ENCODE results near the gene GLT8D1.

GLT8D1 gene

DNA sequence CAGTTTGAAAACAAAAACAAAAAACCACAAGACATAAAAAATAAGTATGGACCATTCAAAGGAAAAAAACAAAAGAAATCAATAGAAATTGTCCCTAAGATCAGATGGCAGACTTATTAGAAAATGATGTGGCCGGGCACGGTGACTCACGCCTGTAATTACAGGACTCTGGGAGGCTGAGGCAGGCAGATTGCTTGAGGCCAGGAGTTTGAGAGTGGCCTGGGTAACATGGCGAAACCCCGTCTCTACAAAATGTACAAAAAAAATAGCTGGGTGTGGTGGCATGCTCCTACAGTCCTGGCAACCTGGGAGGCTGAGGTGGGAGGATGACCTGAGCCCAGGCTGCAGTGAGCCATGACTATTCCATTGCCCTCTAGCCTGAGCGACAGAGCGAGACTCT lies 16.9 kb upstream of the GLT8D1 start:
- Histone ChIP-seq H3K79me2 (ENCODE audit: insufficient read depth, low read length) (no peaks in the 10 kb centered on the region), H3K27ac (ENCODE audit: low read depth, low read length) (no peak overlapping the region), H3K9me3 (ENCODE audit: insufficient read depth, low read length) (no peaks in the 10 kb centered on the region), H2AFZ (ENCODE audit: low read depth, low read length, severe bottlenecking) (no peak overlapping the region), H3K4me2 (ENCODE audit: low read depth, low read length, poor library complexity, severe bottlenecking) (no peak overlapping the region), H4K20me1 (ENCODE audit: low read depth, low read length) (no peaks in the 10 kb centered on the region), H3K27me3 (ENCODE audit: low read length) (no peaks in the 10 kb centered on the region), H3K9me2 (replicated peaks; ENCODE audit: insufficient read depth, low read length) (no peaks in the 10 kb centered on the region), H3K36me3 (ENCODE audit: low read length) (no peaks in the 10 kb centered on the region), H3K9ac (ENCODE audit: low read length) (no peak overlapping the region), H3K4me3 (ENCODE audit: insufficient read depth, low read length, poor library complexity, severe bottlenecking) (no peak overlapping the region), H3F3A (ENCODE audit: insufficient read depth) (no peaks in the 10 kb centered on the region)
- no peak for TF ChIP-seq CTCF (IDR thresholded peaks at IDR 0.05; ENCODE audit: insufficient read depth, low read length, poor library complexity, severe bottlenecking)
- no peak for TF ChIP-seq EZH2phosphoT487 (conservative IDR thresholded peaks at IDR 0.05; ENCODE audit: low read length)

- Histone ChIP-seq H3K9me2 (replicated peaks; ENCODE audit: insufficient read depth, low read length) (no peaks in the 10 kb centered on the region), H3K9me3 (ENCODE audit: insufficient read depth, low read length) (no peaks in the 10 kb centered on the region), H3K9ac (ENCODE audit: low read length) (no peak overlapping the region), H3K4me3 (ENCODE audit: insufficient read depth, low read length, poor library complexity, severe bottlenecking) (no peak overlapping the region), H4K20me1 (ENCODE audit: low read depth, low read length) (no peaks in the 10 kb centered on the region), H3K27ac (ENCODE audit: low read depth, low read length) (no peak overlapping the region), H3F3A (ENCODE audit: insufficient read depth) (no peaks in the 10 kb centered on the region), H3K27me3 (ENCODE audit: low read length) (no peaks in the 10 kb centered on the region), H3K36me3 (ENCODE audit: low read length) (no peaks in the 10 kb centered on the region), H3K79me2 (ENCODE audit: insufficient read depth, low read length) (no peaks in the 10 kb centered on the region), H3K4me2 (ENCODE audit: low read depth, low read length, poor library complexity, severe bottlenecking) (no peak overlapping the region), H2AFZ (ENCODE audit: low read depth, low read length, severe bottlenecking) (no peak overlapping the region)
- TF ChIP-seq CTCF (IDR thresholded peaks at IDR 0.05; ENCODE audit: insufficient read depth, low read length, poor library complexity, severe bottlenecking), result no peak
- no peak for TF ChIP-seq EZH2phosphoT487 (conservative IDR thresholded peaks at IDR 0.05; ENCODE audit: low read length)
These were observed 16.1 kb upstream of the GLT8D1 start for GRCh38 chr3:52721730-52722008.

- no peak for TF ChIP-seq EZH2phosphoT487 (conservative IDR thresholded peaks at IDR 0.05; ENCODE audit: low read length)
- H3F3A ChIP-seq (ENCODE audit: insufficient read depth), result no peaks in the 10 kb centered on the region
- H3K4me2 ChIP-seq (ENCODE audit: low read depth, low read length, poor library complexity, severe bottlenecking), result no peak overlapping the region
- no peaks in the 10 kb centered on the region for H4K20me1 ChIP-seq (ENCODE audit: low read depth, low read length)
- H2AFZ ChIP-seq (ENCODE audit: low read depth, low read length, severe bottlenecking), result no peak overlapping the region
- no peaks in the 10 kb centered on the region for H3K9me3 ChIP-seq (ENCODE audit: insufficient read depth, low read length)
- no peak overlapping the region for H3K9ac ChIP-seq (ENCODE audit: low read length)
- H3K4me3 ChIP-seq (ENCODE audit: insufficient read depth, low read length, poor library complexity, severe bottlenecking), result no peak overlapping the region
- no peaks in the 10 kb centered on the region for H3K9me2 ChIP-seq (replicated peaks; ENCODE audit: insufficient read depth, low read length)
- H3K27ac ChIP-seq (ENCODE audit: low read depth, low read length), result no peak overlapping the region
- no peaks in the 10 kb centered on the region for H3K27me3 ChIP-seq (ENCODE audit: low read length)
- no peaks in the 10 kb centered on the region for H3K79me2 ChIP-seq (ENCODE audit: insufficient read depth, low read length)
- H3K36me3 ChIP-seq (ENCODE audit: low read length), result no peaks in the 10 kb centered on the region
These were observed 15.6 kb upstream of the GLT8D1 start for GRCh38 chr3:52721002-52721729.

DNA sequence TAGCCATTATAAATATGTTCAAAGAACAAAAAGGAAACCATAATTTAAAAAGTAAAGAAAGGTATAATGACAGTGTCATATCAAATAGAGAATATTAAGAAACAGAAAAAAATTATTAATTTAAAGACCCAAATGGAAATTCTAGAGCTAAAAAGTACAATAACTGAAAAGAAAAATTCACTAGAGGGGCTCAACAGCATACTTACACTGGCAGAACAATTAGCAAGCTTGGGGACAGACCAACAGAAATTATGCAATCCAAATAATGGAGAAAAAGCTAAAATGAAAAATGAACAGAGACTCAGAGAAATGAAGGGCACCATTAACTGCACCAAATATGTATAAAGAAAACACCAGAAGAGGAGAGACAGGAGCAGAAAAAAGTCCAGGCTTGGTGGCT lies 14.0 kb upstream of the GLT8D1 start:
- H3K27ac ChIP-seq (ENCODE audit: low read depth, low read length), result no peak overlapping the region
- TF ChIP-seq EZH2phosphoT487 (conservative IDR thresholded peaks at IDR 0.05; ENCODE audit: low read length) (no peak), CTCF (IDR thresholded peaks at IDR 0.05; ENCODE audit: insufficient read depth, low read length, poor library complexity, severe bottlenecking) (no peak)
- no peaks in the 10 kb centered on the region for H3K9me3 ChIP-seq (ENCODE audit: insufficient read depth, low read length)
- H3F3A ChIP-seq (ENCODE audit: insufficient read depth), result no peaks in the 10 kb centered on the region
- H3K9ac ChIP-seq (ENCODE audit: low read length), result no peak overlapping the region
- H3K4me2 ChIP-seq (ENCODE audit: low read depth, low read length, poor library complexity, severe bottlenecking), result no peak overlapping the region
- no peaks in the 10 kb centered on the region for H3K36me3 ChIP-seq (ENCODE audit: low read length)
- no peaks in the 10 kb centered on the region for H3K79me2 ChIP-seq (ENCODE audit: insufficient read depth, low read length)
- no peak overlapping the region for H2AFZ ChIP-seq (ENCODE audit: low read depth, low read length, severe bottlenecking)
- H3K9me2 ChIP-seq (replicated peaks; ENCODE audit: insufficient read depth, low read length), result no peaks in the 10 kb centered on the region
- no peaks in the 10 kb centered on the region for H3K27me3 ChIP-seq (ENCODE audit: low read length)
- H4K20me1 ChIP-seq (ENCODE audit: low read depth, low read length), result no peaks in the 10 kb centered on the region
- no peak overlapping the region for H3K4me3 ChIP-seq (ENCODE audit: insufficient read depth, low read length, poor library complexity, severe bottlenecking)

All from SU-DHL-6 (cell line).